Loucy (cell line): ENCODE measurements around the gene TRIP4.
"Not testable (repeated sequence)": the region's sequence is repeated elsewhere in the genome, so short reads cannot be mapped to it uniquely, and the experiment has no call there.

Experiments
- H2AFZ ChIP-seq: fragments of 200-600 bp; sonication (generic); 2 replicates; pipeline ENCODE4 v1.6.0; 2016; ENCODE audit warnings: antibody characterized with exemption, mild to moderate bottlenecking, low read length, moderate library complexity
- H3F3A ChIP-seq: fragments of 200-600 bp; 2 replicates; pipeline ENCODE4 v1.6.0; 2016; ENCODE audit warnings: antibody characterized with exemption, low read depth, mild to moderate bottlenecking
- H3K27me3 ChIP-seq: fragments of 200-600 bp; sonication (generic); 2 replicates; pipeline ENCODE4 v1.6.1; 2014; ENCODE audit warnings: low read length, mild to moderate bottlenecking; ENCODE audit not compliant: insufficient read depth, poor library complexity, severe bottlenecking
- H3K36me3 ChIP-seq: fragments of 200-600 bp; sonication (generic); 2 replicates; pipeline ENCODE4 v1.6.1; 2016; ENCODE audit warnings: low read length; ENCODE audit not compliant: insufficient read depth
- H3K4me1 ChIP-seq: fragments of 200-600 bp; sonication (generic); 2 replicates; pipeline ENCODE4 v1.5.1; 2014; ENCODE audit warnings: low read length, mild to moderate bottlenecking; ENCODE audit not compliant: insufficient read depth, poor library complexity, severe bottlenecking
- H3K4me2 ChIP-seq: fragments of 200-600 bp; sonication (generic); 2 replicates; pipeline ENCODE4 v1.6.0; 2014; ENCODE audit warnings: antibody characterized with exemption, low read length, low read depth, mild to moderate bottlenecking; ENCODE audit not compliant: poor library complexity, severe bottlenecking
- H3K4me3 ChIP-seq: fragments of 200-600 bp; sonication (generic); 2 replicates; pipeline ENCODE4 v1.5.1; 2014; ENCODE audit warnings: low read length, mild to moderate bottlenecking, mixed read lengths; ENCODE audit not compliant: poor library complexity, severe bottlenecking
- H3K79me2 ChIP-seq: fragments of 200-600 bp; sonication (generic); 2 replicates; pipeline ENCODE4 v1.6.1; 2014; ENCODE audit warnings: low read length; ENCODE audit not compliant: insufficient read depth
- H3K9ac ChIP-seq: fragments of 200-600 bp; sonication (generic); 2 replicates; pipeline ENCODE4 v1.6.0; 2014; ENCODE audit warnings: mild to moderate bottlenecking, low read depth, low read length, moderate library complexity; ENCODE audit not compliant: poor library complexity, severe bottlenecking
- H3K9me2 ChIP-seq: fragments of 200-600 bp; sonication (generic); replicated peaks from 2 replicates; pipeline ENCODE4 v1.6.1; 2016; ENCODE audit warnings: low read depth, low read length, mixed read lengths
- H3K9me3 ChIP-seq: fragments of 200-600 bp; sonication (generic); 2 replicates; pipeline ENCODE4 v1.6.1; 2014; ENCODE audit warnings: mild to moderate bottlenecking, antibody characterized with exemption, low read length, low read depth; ENCODE audit not compliant: insufficient read depth
- H4K20me1 ChIP-seq: fragments of 200-600 bp; sonication (generic); 2 replicates; pipeline ENCODE4 v1.6.0; 2014; ENCODE audit warnings: antibody characterized with exemption, low read length, mild to moderate bottlenecking; ENCODE audit not compliant: insufficient read depth, poor library complexity, severe bottlenecking
- EZH2phosphoT487 ChIP-seq: fragments of 200-600 bp; IDR thresholded peaks from 2 replicates; pipeline ENCODE4 v1.6.1; 2018; ENCODE audit warnings: antibody characterized with exemption, mild to moderate bottlenecking, moderate library complexity, borderline replicate concordance
- TF ChIP-seq, protein P1 (sequence below): fragments of 200-600 bp; sonication (generic); conservative IDR thresholded peaks from 2 replicates; pipeline ENCODE4 v1.5.1; 2014; ENCODE audit warnings: mild to moderate bottlenecking, antibody characterized with exemption, low read length

The TRIP4 gene

DNA sequence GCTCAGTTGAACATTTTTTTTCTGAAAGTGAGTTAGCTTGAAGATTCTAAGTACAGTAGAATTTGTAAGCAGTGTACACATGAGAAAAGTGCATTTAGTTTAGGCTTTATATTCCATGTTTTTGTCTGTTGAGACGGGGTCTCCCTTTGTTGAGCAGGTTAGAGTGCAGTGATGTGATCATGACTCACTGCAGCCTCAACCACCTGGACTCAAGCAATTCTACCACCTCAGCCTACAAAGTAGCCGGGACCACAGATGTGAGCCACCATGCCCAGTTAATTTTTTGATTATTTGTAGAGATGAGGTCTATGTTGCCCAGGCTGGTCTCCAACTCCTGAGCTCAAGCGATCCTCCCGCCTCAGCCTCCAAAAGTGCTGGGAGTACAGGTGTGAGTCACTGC is 26.4 kb upstream of the TRIP4 start:
- H4K20me1 ChIP-seq, result peaks cover 4% of the 10 kb centered on the region
- H3K9me2 ChIP-seq, result no peaks in the 10 kb centered on the region
- no peak overlapping the region for H3K4me2 ChIP-seq
- H3F3A ChIP-seq, result peaks cover 4% of the 10 kb centered on the region; the same call in 1 of the 2 replicates
- TF ChIP-seq, protein P1, sequence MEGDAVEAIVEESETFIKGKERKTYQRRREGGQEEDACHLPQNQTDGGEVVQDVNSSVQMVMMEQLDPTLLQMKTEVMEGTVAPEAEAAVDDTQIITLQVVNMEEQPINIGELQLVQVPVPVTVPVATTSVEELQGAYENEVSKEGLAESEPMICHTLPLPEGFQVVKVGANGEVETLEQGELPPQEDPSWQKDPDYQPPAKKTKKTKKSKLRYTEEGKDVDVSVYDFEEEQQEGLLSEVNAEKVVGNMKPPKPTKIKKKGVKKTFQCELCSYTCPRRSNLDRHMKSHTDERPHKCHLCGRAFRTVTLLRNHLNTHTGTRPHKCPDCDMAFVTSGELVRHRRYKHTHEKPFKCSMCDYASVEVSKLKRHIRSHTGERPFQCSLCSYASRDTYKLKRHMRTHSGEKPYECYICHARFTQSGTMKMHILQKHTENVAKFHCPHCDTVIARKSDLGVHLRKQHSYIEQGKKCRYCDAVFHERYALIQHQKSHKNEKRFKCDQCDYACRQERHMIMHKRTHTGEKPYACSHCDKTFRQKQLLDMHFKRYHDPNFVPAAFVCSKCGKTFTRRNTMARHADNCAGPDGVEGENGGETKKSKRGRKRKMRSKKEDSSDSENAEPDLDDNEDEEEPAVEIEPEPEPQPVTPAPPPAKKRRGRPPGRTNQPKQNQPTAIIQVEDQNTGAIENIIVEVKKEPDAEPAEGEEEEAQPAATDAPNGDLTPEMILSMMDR, result no peak
- no peak for TF ChIP-seq EZH2phosphoT487
- no peaks in the 10 kb centered on the region for H3K79me2 ChIP-seq
- H3K27me3 ChIP-seq, result no peaks in the 10 kb centered on the region
- H2AFZ ChIP-seq, result no peak overlapping the region
- H3K9me3 ChIP-seq, result no peaks in the 10 kb centered on the region
- H3K4me1 ChIP-seq, result peaks cover 3% of the 10 kb centered on the region
- no peak overlapping the region for H3K9ac ChIP-seq
- H3K4me3 ChIP-seq, result no peak overlapping the region
- H3K36me3 ChIP-seq, result peaks cover 38% of the 10 kb centered on the region; the same call in 1 of the 2 replicates

DNA sequence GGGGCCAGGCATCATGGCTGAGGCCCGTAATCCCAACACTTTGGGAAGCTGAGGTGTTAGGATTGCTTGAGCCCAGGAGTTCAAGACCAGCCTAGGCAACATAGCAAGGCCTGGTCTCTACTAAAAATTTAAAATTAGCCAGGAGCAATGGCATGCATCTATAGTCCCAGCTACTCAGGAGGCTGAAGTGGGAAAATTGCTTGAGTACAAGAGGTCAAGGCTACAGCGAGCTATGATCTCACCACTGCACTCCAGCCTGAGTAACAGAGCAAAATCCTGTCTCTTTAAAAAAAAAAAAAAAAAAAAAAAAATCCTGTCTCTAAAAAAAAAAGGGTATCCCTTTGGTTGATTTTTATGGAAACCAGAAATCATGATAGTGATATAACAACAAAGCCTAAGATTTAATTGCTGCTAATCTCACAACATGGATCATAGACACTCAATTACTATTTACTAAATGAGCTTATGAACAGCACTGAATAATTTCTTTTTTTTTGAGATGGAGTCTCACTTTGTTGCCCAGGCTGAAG is 18.5 kb upstream of the TRIP4 start:
- no peaks in the 10 kb centered on the region for H3K9me3 ChIP-seq
- H3K4me1 ChIP-seq, result peaks cover 23% of the 10 kb centered on the region
- peaks cover 13% of the 10 kb centered on the region for H4K20me1 ChIP-seq
- H3F3A ChIP-seq, result peaks cover 10% of the 10 kb centered on the region
- H3K27me3 ChIP-seq, result no peaks in the 10 kb centered on the region
- no peak for TF ChIP-seq EZH2phosphoT487
- TF ChIP-seq, protein P1, result no peak
- no peak overlapping the region for H3K4me3 ChIP-seq
- H3K9ac ChIP-seq, result no peak overlapping the region
- H3K4me2 ChIP-seq, result peak overlapping the region; percentile 5
- H3K36me3 ChIP-seq, result peaks cover 22% of the 10 kb centered on the region
- H3K79me2 ChIP-seq, result peaks cover 67% of the 10 kb centered on the region
- no peaks in the 10 kb centered on the region for H3K9me2 ChIP-seq
- H2AFZ ChIP-seq, result no peak overlapping the region

DNA sequence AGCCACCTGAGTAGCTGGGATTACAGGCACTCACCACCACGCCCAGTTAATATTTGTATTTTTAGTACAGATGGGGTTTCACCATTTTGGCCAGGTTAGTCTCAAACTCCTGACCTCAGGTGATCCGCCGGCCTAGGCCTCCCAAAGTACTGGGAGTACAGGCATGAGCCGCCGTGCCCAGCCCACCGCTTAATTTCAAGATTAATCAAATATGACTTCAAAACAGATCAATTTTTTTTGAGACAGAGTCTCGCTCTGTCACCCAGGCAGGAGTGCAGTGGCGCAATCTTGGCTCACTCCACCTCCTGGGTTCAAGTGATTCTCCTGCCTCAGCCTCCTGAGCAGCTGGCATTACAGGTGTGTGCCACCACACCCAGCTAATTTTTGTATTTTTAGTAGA is 16.3 kb upstream of the TRIP4 start:
- H3K9me3 ChIP-seq, H3K4me3 ChIP-seq, H3K9me2 ChIP-seq, H3K4me2 ChIP-seq, H3K9ac ChIP-seq, H2AFZ ChIP-seq, H3K27me3 ChIP-seq: not testable (repeated sequence)
- Histone ChIP-seq H4K20me1 (peaks cover 12% of the 10 kb centered on the region), H3F3A (peaks cover 23% of the 10 kb centered on the region), H3K4me1 (peaks cover 35% of the 10 kb centered on the region), H3K79me2 (peaks cover 89% of the 10 kb centered on the region), H3K36me3 (peaks cover 21% of the 10 kb centered on the region)

DNA sequence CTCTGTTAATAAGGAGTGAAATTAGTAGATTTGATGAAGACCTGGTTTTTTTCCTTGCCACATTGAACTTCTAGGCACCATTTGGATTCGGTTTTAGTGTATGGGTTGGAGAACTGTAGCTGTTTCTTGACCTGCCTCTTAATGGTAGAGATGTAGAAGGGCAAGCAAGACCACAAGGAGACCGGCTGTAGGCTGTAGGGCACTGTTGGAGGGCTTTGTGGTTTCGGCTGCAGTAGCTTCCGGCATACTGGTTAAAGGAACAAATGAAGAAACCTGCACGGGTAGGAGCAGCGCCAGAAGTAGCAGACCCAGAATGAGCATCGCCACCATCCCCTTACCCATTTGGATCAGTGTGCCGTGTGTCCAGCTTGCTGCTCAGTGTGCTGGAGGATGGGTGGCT is 14.3 kb upstream of the TRIP4 start:
- Histone ChIP-seq H2AFZ (peak overlapping the region; percentile 8; the same call in 1 of the 2 replicates), H3K9me2 (no peaks in the 10 kb centered on the region), H3K9me3 (no peaks in the 10 kb centered on the region), H3F3A (peaks cover 23% of the 10 kb centered on the region), H3K4me3 (peak overlapping the region; percentile 76), H3K79me2 (peaks cover 93% of the 10 kb centered on the region), H3K27me3 (no peaks in the 10 kb centered on the region), H3K4me1 (peaks cover 39% of the 10 kb centered on the region), H3K4me2 (peak overlapping the region; percentile 99), H4K20me1 (peaks cover 12% of the 10 kb centered on the region), H3K9ac (peak overlapping the region; percentile 73), H3K36me3 (peaks cover 23% of the 10 kb centered on the region)
- TF ChIP-seq, protein P1, result no peak
- no peak for TF ChIP-seq EZH2phosphoT487
